ENCODE measurements around the gene ABCC4.

GRCh38 chr13:94972262-94972661, 329.0 kb downstream of the ABCC4 start:
- TF ChIP-seq POLR2A (IDR thresholded peaks at IDR 0.05) (no peak), CTCF (IDR thresholded peaks at IDR 0.05) (no peak)
